Measurements from ENCODE around the gene TET1. TPM values are rescaled to one million over a fixed set of nuclear protein-coding genes. Genes with fewer than 3 reads are reported as not detected.

The TET1 gene
- total RNA-seq, result 0.21 and 0.24 TPM in 2 replicates

GRCh38 chr10:68560186-68560942, at the start of gene TET1:
Gene TET1, plus strand, starts transcription at chr10:68560337. Its CDS starts 12,002 bp downstream, at chr10:68572339.

GRCh38 chr10:68720793-68721672, 160.9 kb downstream of the TET1 start, which contains the start of gene CCAR1:
Gene CCAR1, plus strand, starts transcription at chr10:68721239. Its CDS starts 1,266 bp downstream, at chr10:68722505.

Other genes starting within 250 kb of the TET1 start
- gene HNRNPH3, start 228.3 kb upstream of the TET1 start, total RNA-seq, result 14.7 and 18.3 TPM in 2 replicates
- 1.1 and 2.4 TPM in 2 replicates for gene PBLD, start 227.4 kb upstream of the TET1 start, total RNA-seq
- gene RUFY2, start 153.1 kb upstream of the TET1 start, total RNA-seq, result 15.7 and 20.9 TPM in 2 replicates
- gene DNA2, start 88.4 kb upstream of the TET1 start, total RNA-seq, result 3.8 and 5.1 TPM in 2 replicates
- 9.2 and 19.0 TPM in 2 replicates for gene SLC25A16, start 32.8 kb upstream of the TET1 start, total RNA-seq
- 15.2 and 23.7 TPM in 2 replicates for gene CCAR1, start 160.9 kb downstream of the TET1 start, total RNA-seq

Measured in tracheal epithelial cell (primary cell).